IMR-90 (cell line): Measurements from ENCODE around the gene RANBP2.
"Not testable (repeated sequence)": the region's sequence is repeated elsewhere in the genome, so short reads cannot be mapped to it uniquely, and the experiment has no call there.

Experiments used
- CTCF ChIP-seq: conservative IDR thresholded peaks from 2 replicates; pipeline ENCODE4 v1.5.1; 2012; ENCODE audit warnings: mild to moderate bottlenecking, low read depth, low read length, improper control_type of control experiment
- ELK1 ChIP-seq: fragments of 150-350 bp; IDR thresholded peaks from 2 replicates; pipeline ENCODE4 v1.6.1; 2016; ENCODE audit warnings: low read depth, mild to moderate bottlenecking, low read length, moderate library complexity, borderline replicate concordance
- FOS ChIP-seq: fragments of 150-350 bp; IDR thresholded peaks from 2 replicates; pipeline ENCODE4 v1.6.1; 2016; ENCODE audit warnings: low read depth, low read length
- MAZ ChIP-seq: IDR thresholded peaks from 2 replicates; pipeline ENCODE4 v1.6.1; 2012; ENCODE audit warnings: low read depth, mild to moderate bottlenecking, low read length, improper control_type of control experiment, moderate library complexity, borderline replicate concordance

DNA sequence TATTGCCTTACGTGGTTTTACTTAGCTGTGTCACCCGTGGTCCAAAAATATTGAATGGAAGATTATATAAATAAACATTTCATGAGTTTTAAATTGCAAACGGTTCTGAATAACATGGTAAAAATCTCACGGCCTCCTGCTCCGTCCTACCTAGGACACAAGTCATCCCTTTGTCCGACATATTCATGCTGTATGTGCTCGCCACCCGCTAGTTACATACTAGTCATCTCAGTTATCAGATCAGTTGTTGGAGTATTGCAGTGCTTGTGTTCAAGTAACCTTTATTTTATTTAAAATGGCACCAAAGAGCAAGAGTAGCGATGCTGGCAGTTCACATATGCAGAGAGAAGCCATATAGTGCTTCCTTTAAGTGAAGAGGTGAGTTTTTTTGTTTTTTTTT, 6.8 kb downstream of the RANBP2 start:
- TF ChIP-seq MAZ, CTCF, FOS, ELK1: not testable (repeated sequence)
